HG03521 (cell line): Measurements from ENCODE around the gene PPDPF.
"Not testable (repeated sequence)": the region's sequence is repeated elsewhere in the genome, so short reads cannot be mapped to it uniquely, and the experiment has no call there.

ENCODE experiments used
- ATAC-seq: cut with Tn5 transposase; IDR thresholded peaks from one replicate; pipeline ENCODE4 v1.9.1; 2021; ENCODE audit warnings: mild to moderate bottlenecking, moderate library complexity; ENCODE audit not compliant: unreplicated experiment

The PPDPF gene

GRCh38 chr20:63520504-63520933 is at the start of gene PPDPF:
PPDPF (plus strand) TSS chr20:63520765; CDS start chr20:63521309, 544 bp downstream.
- peak; percentile 73 for ATAC-seq

- ATAC-seq: no peak
Observed at GRCh38 chr20:63471002-63471716, 49.4 kb upstream of the PPDPF start.

GRCh38 chr20:63471717-63471980 is 48.9 kb upstream of the PPDPF start:
- no peak for ATAC-seq

GRCh38 chr20:63471981-63472831 is 48.4 kb upstream of the PPDPF start, which contains the start of gene KCNQ2:
KCNQ2 (minus strand) TSS chr20:63472655; CDS start chr20:63472463, 192 bp downstream.
- ATAC-seq: no peak

DNA sequence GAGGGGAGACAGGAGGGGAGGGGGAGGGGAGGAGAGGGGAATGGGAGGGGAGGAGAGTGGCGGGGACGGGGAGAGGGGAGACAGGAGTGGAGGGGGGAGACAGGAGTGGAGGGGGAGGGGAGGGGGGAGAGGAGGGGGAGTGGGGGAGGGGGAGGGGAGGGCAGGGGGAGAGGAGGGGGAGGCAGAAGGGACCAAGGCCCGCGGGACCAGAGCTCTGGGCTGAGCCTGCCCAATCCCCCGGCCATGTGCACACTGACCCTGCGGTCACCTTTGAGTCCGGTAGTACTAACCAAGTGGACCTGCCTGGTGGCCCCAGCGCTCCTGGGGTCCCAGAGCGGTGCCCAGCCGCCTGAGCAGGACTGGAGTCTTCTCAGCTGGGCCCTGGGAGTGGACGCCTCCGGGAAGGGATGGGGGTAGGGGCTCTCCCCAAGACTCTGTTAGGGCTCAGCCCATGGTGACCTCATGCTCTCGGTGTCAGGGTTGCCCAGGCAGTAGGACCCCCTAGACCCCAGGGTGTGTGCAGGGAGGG is 47.6 kb upstream of the PPDPF start:
- ATAC-seq: no peak

DNA sequence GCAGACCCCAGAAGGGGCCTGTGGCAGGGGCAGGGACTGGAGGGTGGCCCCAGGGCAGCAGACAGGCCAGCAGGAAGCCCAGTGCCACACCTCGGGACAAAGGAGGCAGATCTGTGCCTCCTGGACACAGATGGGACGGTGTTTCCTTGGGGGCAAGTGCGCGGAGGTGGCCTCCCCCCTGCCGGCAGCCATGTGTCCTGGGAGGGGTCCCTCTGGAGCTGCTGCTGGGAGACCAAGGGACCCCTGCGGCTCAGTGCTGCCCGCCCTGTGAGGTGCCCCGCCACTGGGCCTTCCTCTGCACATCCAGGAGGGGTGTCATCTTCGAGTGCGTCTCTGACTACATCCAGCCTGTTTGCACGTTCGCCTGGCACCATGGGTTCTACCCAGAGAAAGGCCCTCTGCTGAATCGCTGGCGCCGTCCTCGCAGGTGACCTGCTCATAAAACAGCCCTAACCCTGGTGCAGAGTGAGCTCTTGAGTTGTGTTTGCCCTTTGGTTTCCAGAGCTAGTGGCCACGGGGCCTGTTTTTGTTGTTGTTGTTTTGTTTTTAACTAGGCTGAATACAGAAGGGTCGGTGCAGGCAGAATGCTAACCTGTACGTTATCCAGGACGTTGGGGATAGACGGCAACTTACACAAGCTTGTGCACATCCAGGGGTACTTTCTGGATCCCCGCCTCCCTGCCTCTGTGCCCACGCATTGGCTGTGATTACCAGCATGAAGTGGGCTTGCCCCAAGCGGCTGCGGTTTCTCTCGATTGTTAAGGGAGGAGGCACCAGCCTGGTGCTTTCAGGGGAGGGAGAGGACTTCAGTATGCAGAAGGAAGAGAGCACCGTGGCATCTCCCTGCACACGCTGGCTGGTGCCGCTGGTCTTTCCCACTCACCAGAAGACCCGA is 46.8 kb upstream of the PPDPF start:
- ATAC-seq: no peak

- ATAC-seq: no peak
Observed at GRCh38 chr20:63475209-63475608, 45.4 kb upstream of the PPDPF start.

- ATAC-seq: no peak
Observed at GRCh38 chr20:63477061-63477616, 43.4 kb upstream of the PPDPF start.

- no peak for ATAC-seq
Observed at GRCh38 chr20:63477944-63478343, 42.6 kb upstream of the PPDPF start.

DNA sequence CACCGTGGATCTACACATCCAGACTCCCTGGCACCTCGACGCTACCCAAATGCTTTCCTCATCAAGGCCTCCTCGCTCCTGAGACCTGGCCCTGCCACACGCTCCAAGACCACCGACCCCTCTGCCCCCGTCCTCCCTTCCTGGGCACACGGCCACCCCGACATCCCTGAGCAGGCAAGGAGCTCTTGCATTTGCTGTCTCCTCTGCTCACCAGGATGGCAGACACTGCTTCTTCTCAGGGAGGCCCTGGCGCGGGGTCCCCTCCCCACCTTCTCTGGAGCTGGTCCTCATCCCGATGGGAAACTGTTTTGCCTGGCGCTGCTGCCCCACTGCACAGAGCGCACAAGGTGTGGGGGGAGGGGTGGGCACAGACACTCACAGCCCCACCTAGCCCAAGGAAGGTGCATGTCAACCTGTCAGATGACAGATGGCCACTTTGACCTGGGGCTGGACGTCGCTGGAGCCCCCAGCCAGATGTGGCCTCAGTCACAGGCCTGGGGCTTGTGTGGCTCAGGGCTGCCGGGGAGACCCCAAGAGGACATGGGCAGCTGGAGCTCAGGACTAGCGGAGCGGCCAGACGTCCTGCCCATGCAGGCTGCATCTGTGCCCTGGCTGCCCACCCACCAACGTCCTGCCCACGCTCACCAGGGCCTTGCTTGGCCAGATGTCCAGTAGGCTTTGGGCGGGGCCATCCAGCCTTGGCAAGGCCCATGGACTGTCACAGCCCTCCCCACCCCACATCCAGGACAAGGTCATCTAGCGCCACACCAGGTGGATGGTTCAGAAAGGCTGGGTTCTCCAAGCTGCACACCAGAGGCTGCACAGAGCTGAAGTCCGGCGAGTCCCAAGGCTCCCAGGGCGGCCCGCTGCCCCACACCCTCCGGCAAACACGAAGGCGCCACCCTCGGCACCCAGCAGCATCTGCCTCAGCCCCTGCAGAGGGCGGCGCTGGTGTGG is 41.9 kb upstream of the PPDPF start:
- ATAC-seq: no peak

GRCh38 chr20:63479695-63480419 is 40.7 kb upstream of the PPDPF start:
- not testable (repeated sequence) for ATAC-seq

- ATAC-seq: no peak
Observed at GRCh38 chr20:63481503-63481902, 39.1 kb upstream of the PPDPF start.

DNA sequence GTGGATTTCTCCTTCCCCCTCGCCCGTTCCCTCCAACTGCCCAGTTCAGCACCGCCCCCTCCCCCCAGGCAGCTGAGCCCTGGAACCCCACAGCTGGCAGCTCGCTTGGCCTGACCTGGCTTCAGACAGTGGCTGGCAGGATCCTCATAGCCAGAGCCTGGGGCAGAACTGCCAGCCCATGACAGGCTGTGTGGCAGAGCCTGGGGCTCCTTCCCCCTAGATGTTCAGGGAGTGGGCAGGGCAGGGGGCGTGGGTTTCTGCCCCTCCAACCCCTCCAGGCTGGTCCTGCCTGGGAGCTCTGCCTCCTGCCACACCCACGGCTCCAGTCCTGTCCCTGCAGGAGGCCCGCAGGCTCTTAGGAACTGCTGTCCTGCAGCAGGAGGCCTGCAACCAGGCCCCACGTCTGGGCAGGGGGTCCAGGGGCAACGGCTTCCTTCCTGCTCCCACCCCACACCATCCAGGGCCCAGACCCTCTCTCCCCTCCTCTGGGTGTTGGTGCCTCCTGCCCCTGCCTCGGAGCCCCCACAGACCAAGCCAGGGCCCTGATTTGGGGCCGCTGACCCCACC is 38.5 kb upstream of the PPDPF start:
- ATAC-seq: no peak

- no peak for ATAC-seq
Observed at GRCh38 chr20:63483834-63484233, 36.7 kb upstream of the PPDPF start.

DNA sequence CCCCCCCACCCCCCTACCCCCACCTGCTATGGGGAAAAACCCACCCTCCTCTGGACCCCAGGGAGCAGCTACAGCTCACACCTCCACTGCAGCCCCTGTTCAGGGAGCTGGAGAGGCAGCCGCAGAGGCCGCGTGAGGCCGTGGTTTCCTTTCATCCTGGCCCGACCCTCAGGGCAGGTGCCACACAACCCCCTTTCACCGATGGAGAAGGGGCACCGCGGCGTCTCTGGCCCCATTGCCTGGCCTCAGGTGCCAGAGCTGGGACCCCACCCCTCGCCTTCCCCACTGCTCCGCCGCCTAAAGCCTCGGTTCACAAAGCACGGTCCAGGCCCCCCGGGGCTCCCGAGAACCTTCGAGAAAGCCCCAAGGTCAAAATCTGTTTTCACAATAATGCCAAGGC is 36.3 kb upstream of the PPDPF start:
- ATAC-seq: no peak

DNA sequence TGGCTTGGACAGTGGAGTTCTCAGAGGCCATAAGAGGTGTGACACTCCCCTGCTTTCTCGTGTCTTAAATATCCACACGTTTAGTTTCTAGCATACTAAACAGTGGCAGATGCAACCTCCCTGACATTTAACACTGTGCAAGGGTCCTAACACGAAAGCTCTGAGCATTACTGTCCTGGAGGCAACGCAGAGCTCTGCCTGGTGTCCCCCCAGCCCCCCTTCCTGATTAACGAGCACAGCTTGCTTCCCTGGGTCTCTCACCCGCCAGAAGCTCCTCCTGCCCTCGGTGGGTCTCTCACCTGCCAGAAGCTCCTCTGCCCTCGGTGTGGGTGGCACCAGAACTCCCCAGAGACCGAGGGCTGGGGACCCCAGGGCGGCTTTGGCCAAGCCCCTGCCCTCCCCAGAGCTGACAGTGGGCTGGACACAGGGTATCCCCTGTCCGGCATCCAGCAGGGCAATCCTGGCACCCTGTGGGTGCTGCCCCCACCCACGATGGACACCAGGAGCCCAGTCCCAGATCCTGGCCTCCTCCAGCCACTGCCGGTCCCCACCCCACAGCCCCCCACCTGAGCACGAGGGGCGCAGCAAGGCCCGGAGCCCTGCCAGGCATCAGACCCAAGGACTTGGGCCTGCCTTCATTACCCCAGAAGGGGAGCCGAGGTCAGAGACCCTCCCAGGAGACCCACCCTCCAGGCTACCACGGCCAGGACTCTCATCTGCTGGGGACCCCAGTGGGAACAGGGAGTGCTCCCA is 35.7 kb upstream of the PPDPF start:
- no peak for ATAC-seq

DNA sequence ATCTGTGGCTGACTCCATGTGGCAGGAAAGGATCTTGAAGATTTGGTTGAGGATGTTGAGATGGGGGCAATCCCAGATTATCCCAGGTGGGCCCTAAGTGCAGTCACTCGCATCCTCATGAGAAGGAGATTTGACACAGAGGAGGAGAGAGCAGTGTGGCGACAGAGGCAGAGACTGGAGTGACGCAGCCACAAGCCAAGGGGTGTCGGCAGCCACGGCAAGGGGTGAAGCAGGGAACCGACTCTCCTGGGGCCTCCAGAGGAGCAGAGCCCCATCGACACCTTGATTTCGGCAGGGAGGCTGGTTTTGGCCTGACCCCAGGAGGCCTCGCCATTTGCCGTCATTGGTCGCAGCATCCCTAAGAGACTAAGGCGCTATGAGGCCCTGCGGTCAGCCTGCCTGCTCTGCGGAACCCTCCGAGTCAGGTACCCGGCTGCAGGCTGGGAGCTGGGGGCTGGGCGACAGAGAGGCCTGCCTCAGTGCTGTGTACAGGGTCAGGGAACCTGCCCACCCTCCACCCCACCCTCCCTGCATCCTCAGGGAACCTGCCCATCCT is 34.2 kb upstream of the PPDPF start:
- no peak for ATAC-seq
